ENCODE results near the gene HEPN1. TPM values are rescaled to one million over a fixed set of nuclear protein-coding genes. Genes with fewer than 3 reads are reported as not detected.

Gene HEPN1
- total and polyA plus RNA-seq, 10 donors, result 0.25 TPM; not detected in 9

DNA sequence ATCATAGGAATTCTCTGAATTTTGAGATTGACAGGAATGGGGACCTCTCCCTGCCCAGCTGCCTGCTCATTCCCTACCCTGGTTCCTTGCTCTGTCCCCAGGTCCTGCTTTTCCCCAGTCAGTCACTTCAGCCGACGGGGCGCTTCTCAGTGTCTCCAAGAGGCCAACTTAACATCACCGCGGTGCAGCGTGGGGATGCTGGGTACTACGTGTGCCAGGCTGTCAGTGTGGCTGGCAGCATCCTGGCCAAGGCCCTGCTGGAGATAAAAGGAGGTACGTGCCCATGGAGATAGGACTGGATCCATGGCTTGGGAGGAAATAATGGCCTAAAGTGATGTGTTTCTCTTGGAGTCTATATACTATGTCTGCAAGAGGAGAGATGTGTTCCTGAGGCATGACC is 46.8 kb upstream of the HEPN1 start:
- Histone ChIP-seq H3K4me3 (no peak overlapping the region), H3K9me3 (no peaks in the 10 kb centered on the region), H3K27me3 (replicated peaks in 1 of 7) (peaks cover 0 to 99% (median 47%) of the 10 kb centered on the region in 7 donors), H3K27ac (no peak overlapping the region), H3K36me3 (no peaks in the 10 kb centered on the region), H3K4me1 (peaks cover 6 to 38% (median 30%) of the 10 kb centered on the region in 6 donors)
- 50 to 68% (median 59%) methylated on average over 8 of the region's 8 CpGs for WGBS, 5 donors
- intact Hi-C loops (cut with DNase I; ENCODE audit: low total_unique reads), result no loop called here
- DNase-seq, result no peak
- TF ChIP-seq POLR2A (IDR thresholded peaks at IDR 0.05), result no peak
- TF ChIP-seq POLR2AphosphoS5 (IDR thresholded peaks at IDR 0.05), result no peak
- TF ChIP-seq, protein P1, sequence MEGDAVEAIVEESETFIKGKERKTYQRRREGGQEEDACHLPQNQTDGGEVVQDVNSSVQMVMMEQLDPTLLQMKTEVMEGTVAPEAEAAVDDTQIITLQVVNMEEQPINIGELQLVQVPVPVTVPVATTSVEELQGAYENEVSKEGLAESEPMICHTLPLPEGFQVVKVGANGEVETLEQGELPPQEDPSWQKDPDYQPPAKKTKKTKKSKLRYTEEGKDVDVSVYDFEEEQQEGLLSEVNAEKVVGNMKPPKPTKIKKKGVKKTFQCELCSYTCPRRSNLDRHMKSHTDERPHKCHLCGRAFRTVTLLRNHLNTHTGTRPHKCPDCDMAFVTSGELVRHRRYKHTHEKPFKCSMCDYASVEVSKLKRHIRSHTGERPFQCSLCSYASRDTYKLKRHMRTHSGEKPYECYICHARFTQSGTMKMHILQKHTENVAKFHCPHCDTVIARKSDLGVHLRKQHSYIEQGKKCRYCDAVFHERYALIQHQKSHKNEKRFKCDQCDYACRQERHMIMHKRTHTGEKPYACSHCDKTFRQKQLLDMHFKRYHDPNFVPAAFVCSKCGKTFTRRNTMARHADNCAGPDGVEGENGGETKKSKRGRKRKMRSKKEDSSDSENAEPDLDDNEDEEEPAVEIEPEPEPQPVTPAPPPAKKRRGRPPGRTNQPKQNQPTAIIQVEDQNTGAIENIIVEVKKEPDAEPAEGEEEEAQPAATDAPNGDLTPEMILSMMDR (IDR thresholded peaks at IDR 0.05 in 8 of 11, conservative IDR thresholded peaks at IDR 0.05 in 3 of 11), result no peak

DNA sequence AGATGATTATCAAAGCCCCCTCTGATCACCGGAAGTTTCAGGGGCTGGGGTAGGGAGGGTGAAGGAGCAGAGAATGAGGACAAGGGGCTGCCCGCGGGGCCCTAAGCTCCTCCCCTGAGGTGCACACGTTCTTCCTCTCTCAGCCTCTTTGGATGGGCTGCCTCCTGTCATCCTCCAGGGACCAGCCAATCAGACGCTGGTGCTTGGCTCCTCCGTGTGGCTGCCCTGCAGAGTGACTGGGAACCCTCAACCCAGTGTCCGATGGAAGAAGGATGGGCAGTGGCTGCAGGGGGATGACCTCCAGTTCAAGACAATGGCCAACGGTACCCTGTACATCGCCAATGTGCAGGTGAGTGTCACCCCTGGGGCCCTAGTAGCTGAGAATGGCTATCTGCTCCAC is 46.3 kb upstream of the HEPN1 start:
- Histone ChIP-seq H3K4me3 (no peak overlapping the region), H3K27ac (no peak overlapping the region), H3K9me3 (no peaks in the 10 kb centered on the region), H3K36me3 (no peaks in the 10 kb centered on the region), H3K27me3 (replicated peaks in 1 of 7) (peaks cover 0 to 99% (median 42%) of the 10 kb centered on the region in 7 donors), H3K4me1 (peaks cover 9 to 38% (median 32%) of the 10 kb centered on the region in 6 donors)
- WGBS, 5 donors, result 18 to 31% (median 28%) methylated on average over 7 to 9 of the region's 9 CpGs
- TF ChIP-seq POLR2A (IDR thresholded peaks at IDR 0.05) (no peak), POLR2AphosphoS5 (IDR thresholded peaks at IDR 0.05) (no peak)
- TF ChIP-seq, protein P1 (IDR thresholded peaks at IDR 0.05 in 8 of 11, conservative IDR thresholded peaks at IDR 0.05 in 3 of 11), result no peak
- intact Hi-C loops (cut with DNase I; ENCODE audit: low total_unique reads), result no loop called here
- no peak for DNase-seq

DNA sequence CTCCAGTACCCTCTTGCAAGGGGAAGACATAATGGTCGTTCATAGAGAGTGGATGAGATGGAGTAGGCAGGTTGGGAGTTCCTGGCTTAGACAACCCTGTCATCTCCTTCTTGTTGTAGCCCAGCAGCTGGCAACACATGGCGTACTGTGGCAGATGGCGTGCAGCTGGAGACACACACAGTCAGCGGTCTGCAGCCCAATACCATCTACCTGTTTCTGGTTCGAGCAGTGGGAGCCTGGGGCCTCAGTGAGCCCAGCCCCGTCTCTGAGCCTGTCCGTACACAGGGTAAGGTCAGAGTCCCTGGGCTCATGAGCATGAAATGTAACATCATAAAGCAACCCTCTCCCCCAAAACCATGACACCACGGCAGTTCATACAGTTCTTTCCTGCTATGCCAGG is 45.1 kb upstream of the HEPN1 start:
- Histone ChIP-seq H3K9me3 (no peaks in the 10 kb centered on the region), H3K4me3 (no peak overlapping the region), H3K27ac (no peak overlapping the region), H3K4me1 (peaks cover 9 to 38% (median 32%) of the 10 kb centered on the region in 6 donors), H3K36me3 (no peaks in the 10 kb centered on the region), H3K27me3 (replicated peaks in 1 of 7) (peaks cover 0 to 92% (median 30%) of the 10 kb centered on the region in 7 donors)
- WGBS, 5 donors, result 81 to 90% (median 88%) methylated on average over 8 of the region's 8 CpGs
- DNase-seq, result no peak
- TF ChIP-seq POLR2AphosphoS5 (IDR thresholded peaks at IDR 0.05) (no peak), POLR2A (IDR thresholded peaks at IDR 0.05) (no peak)
- TF ChIP-seq, protein P1 (IDR thresholded peaks at IDR 0.05 in 8 of 11, conservative IDR thresholded peaks at IDR 0.05 in 3 of 11), result no peak
- intact Hi-C loops (cut with DNase I; ENCODE audit: low total_unique reads), result no loop called here

DNA sequence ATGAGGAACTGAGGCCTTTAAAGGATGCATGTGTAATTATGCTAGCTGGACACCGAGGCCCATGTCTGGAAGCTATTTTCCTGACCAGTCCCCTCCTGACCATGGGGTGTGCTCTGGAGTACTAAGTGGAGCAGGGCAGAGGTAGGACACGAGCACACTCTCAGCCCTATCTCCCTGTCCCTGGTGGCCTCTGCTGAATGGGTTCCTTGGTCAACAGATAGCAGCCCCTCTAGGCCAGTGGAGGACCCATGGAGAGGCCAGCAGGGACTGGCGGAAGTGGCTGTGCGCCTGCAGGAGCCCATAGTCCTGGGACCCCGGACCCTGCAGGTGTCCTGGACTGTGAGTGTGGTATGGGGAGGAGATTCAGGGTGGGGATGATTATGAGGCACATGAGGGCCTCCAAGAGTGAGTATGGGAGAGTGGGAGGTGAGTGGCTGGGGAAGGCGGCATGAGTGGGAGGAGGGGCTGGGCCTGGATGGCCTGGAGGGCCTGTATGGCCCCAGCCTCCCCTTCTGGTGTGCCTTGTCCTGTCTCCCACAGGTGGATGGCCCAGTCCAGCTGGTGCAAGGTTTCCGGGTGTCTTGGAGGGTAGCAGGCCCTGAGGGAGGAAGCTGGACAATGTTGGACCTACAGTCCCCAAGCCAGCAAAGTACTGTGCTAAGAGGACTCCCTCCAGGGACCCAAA is 44.3 kb upstream of the HEPN1 start:
- intact Hi-C loops (cut with DNase I; ENCODE audit: low total_unique reads), result no loop called here
- Histone ChIP-seq H3K27me3 (replicated peaks in 1 of 7) (peaks cover 0 to 90% (median 23%) of the 10 kb centered on the region in 7 donors), H3K27ac (no peak overlapping the region), H3K36me3 (no peaks in the 10 kb centered on the region), H3K9me3 (no peaks in the 10 kb centered on the region), H3K4me3 (no peak overlapping the region), H3K4me1 (peaks cover 13 to 41% (median 31%) of the 10 kb centered on the region in 6 donors)
- no peak for TF ChIP-seq POLR2AphosphoS5 (IDR thresholded peaks at IDR 0.05)
- TF ChIP-seq, protein P1 (IDR thresholded peaks at IDR 0.05 in 8 of 11, conservative IDR thresholded peaks at IDR 0.05 in 3 of 11), result no peak
- TF ChIP-seq POLR2A (IDR thresholded peaks at IDR 0.05), result no peak
- DNase-seq, result no peak
- WGBS, 5 donors, result 84 to 96% (median 92%) methylated on average over 7 of the region's 7 CpGs
